Activated B cell treated with CpG ODN at 0.5 μM for 24 hours (primary cell): Measurements from ENCODE around the gene PHACTR2. TPM values are rescaled to one million over a fixed set of nuclear protein-coding genes. Genes with fewer than 3 reads are reported as not detected.
"Not testable (repeated sequence)": the region's sequence is repeated elsewhere in the genome, so short reads cannot be mapped to it uniquely, and the experiment has no call there.

ENCODE experiments used
- ATAC-seq: fragments of 200-7000 bp; cut with Tn5 transposase; one replicate; pipeline ENCODE4 v1.10.0; 2021; ENCODE audit warnings: low read depth, mild to moderate bottlenecking, moderate library complexity
- CTCF ChIA-PET: fragments of 350-600 bp; sonication (Branson Sonifier 250); formaldehyde crosslinking; loops from one replicate; lab custom pipeline; 2021; ENCODE audit warnings: antibody characterized with exemption; lab: Charles Lee
- POLR2A ChIA-PET: fragments of 350-600 bp; sonication (Branson Sonifier 250); formaldehyde crosslinking; loops from one replicate; lab custom pipeline; 2021; ENCODE audit warnings: antibody characterized with exemption; lab: Charles Lee
- DNase-seq: peaks from one replicate; pipeline ENCODE4 v3.0.0; 2022
- H3K27ac Mint-ChIP-seq: one replicate; pipeline ENCODE4 v1.8.0; 2020; ENCODE audit warnings: mixed read lengths
- H3K27me3 Mint-ChIP-seq: one replicate; pipeline ENCODE4 v1.8.0; 2021; ENCODE audit warnings: mixed read lengths
- H3K36me3 Mint-ChIP-seq: one replicate; pipeline ENCODE4 v1.8.0; 2021; ENCODE audit warnings: low read depth, mixed read lengths
- H3K4me1 Mint-ChIP-seq: one replicate; pipeline ENCODE4 v1.8.0; 2021; ENCODE audit warnings: mixed read lengths
- H3K4me3 Mint-ChIP-seq: one replicate; pipeline ENCODE4 v1.8.0; 2020; ENCODE audit warnings: mild to moderate bottlenecking, mixed read lengths
- H3K9me3 Mint-ChIP-seq: one replicate; pipeline ENCODE4 v1.8.0; 2020; ENCODE audit warnings: mixed read lengths
- CTCF ChIP-seq: fragments of 200-600 bp; IDR thresholded peaks from one replicate; pipeline ENCODE4 v1.8.0; 2022; ENCODE audit warnings: antibody characterized with exemption, mild to moderate bottlenecking
- intact Hi-C: fragments of 100-400 bp; cut with micrococcal nuclease; formaldehyde crosslinking; loops from one replicate; pipeline ENCODE4 v1.15.1; 2024
- total RNA-seq: library from RNA; stranded (reverse); gene quantifications from 2 replicates; pipeline ENCODE4 v1.2.3, GENCODE V29; 2022

PHACTR2 gene
- total RNA-seq, 1 donor from 2014 or later: 11.7 TPM

- no peak for TF ChIP-seq CTCF
- intact Hi-C loops: no loop called here
- ChIA-PET POLR2A (no interaction called here), CTCF (no interaction called here)
- Mint-ChIP-seq H3K27me3 (no peaks in the 10 kb centered on the region), H3K4me3 (no peak overlapping the region), H3K9me3 (peaks cover 10% of the 10 kb centered on the region), H3K27ac (no peak overlapping the region), H3K36me3 (peaks cover 95% of the 10 kb centered on the region), H3K4me1 (peaks cover 3% of the 10 kb centered on the region)
- DNase-seq: no peak
- ATAC-seq: no peak
Measured at GRCh38 chr6:143857651-143858050, 179.9 kb downstream of the PHACTR2 start.

DNA sequence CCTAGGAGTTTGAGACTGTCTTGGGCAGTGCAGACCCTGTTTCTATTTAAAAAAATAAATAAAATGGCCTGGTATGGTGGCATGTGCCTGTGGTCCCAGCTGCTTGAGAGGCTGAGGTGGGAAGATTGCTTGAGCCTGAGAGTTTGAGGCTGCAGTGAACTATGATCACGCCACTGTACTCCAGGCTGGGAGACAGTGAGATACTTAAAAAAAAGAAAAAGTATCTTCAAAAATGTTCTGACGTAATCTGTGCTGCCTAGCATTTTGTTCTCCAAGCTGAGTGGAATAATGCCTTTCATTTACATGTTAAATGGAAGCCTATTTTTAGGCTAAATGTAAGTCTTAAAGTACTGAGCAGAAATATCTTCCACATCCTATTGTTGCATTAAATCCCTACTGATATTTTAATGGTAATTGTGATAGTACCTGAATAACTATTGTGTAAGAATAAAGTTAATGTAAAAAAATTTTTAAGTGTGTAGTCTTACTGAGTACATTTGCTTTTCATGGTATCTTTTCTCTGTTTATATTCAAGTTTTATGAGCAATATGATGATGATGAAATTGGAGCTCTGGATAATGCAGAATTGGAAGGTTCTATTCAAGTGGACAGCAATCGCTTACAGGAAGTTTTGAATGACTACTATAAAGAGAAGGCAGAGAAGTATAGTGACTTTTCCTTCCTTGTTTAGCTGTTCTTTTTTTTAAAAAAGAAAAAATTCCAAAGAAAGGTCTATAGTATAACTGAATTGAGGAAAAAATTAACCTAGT is 182.3 kb downstream of the PHACTR2 start:
- no peak for TF ChIP-seq CTCF

DNA sequence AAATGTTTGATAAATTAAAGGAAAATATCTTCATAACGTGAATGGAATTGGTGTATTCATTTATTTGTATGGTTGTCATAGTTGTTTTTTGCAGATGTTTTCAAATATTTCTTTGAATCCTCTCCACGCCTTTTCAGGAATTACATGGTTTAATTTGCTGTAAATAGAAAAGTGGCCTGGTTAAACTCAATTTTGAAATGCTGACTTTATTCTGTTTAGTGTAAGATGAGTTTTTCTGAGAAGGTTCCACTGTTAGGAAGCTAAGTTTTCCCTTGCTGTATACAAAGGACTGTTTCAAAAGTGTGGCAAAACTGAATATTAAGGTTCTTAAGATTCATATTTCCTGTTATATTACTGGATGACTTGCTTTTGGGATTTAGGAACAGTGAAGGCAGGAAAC is 186.0 kb downstream of the PHACTR2 start:
- no peak overlapping the region for H3K27ac Mint-ChIP-seq
- no peak for ATAC-seq
- no peak overlapping the region for H3K4me3 Mint-ChIP-seq
- intact Hi-C loops: no loop called here
- TF ChIP-seq CTCF: no peak
- DNase-seq: no peak
- H3K9me3 Mint-ChIP-seq: peaks cover 14% of the 10 kb centered on the region
- POLR2A ChIA-PET: no interaction called here
- no peaks in the 10 kb centered on the region for H3K27me3 Mint-ChIP-seq
- H3K4me1 Mint-ChIP-seq: no peaks in the 10 kb centered on the region
- CTCF ChIA-PET: no interaction called here
- peaks cover 83% of the 10 kb centered on the region for H3K36me3 Mint-ChIP-seq

More for the DNA sequence above, 182.3 kb downstream of the PHACTR2 start:
- H3K4me3 Mint-ChIP-seq: no peak overlapping the region
- ATAC-seq (no peak), DNase-seq (no peak)
- H3K27ac Mint-ChIP-seq: no peak overlapping the region
- POLR2A ChIA-PET: no interaction called here
- H3K27me3 Mint-ChIP-seq: no peaks in the 10 kb centered on the region
- peaks cover 90% of the 10 kb centered on the region for H3K36me3 Mint-ChIP-seq
- no peaks in the 10 kb centered on the region for H3K4me1 Mint-ChIP-seq
- CTCF ChIA-PET: no interaction called here
- H3K9me3 Mint-ChIP-seq: peaks cover 2% of the 10 kb centered on the region
- intact Hi-C loops: no loop called here

DNA sequence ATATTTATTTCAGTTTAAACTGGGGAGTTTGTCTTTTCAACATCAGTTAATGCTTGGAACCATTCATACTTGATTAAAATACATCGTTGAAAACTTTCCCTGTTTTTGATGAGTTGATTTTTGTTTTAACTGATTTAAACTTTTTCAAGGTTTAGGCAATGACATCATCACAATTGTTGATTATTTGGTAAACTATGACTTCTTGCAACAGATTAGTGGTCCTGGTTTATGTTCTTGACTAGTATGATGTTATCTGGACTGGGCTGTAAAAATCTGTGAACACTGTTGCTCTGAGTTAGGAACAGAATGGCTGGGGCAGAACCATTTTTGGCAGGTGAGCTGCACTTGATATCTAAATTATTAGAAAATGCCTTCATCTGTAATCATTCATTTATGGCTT is 186.5 kb downstream of the PHACTR2 start, which contains the start of gene ZC2HC1B:
ZC2HC1B (plus strand) TSS at position 241 of the 400 bp plus-strand sequence; CDS start at position 307, 66 bp downstream.
- Mint-ChIP-seq H3K4me1 (no peaks in the 10 kb centered on the region), H3K36me3 (peaks cover 81% of the 10 kb centered on the region), H3K27ac (no peak within 1 kb of the TSS), H3K9me3 (peaks cover 14% of the 10 kb centered on the region), H3K4me3 (no peak within 1 kb of the TSS), H3K27me3 (no peaks in the 10 kb centered on the region)
- DNase-seq (no peak), ATAC-seq (no peak)
- ChIA-PET CTCF (no interaction called here), POLR2A (no interaction called here)
- intact Hi-C loops: no loop called here
- TF ChIP-seq CTCF: no peak

GRCh38 chr6:143867236-143867635 is 189.5 kb downstream of the PHACTR2 start:
- ATAC-seq (no peak), DNase-seq (no peak)
- Mint-ChIP-seq H3K4me3 (no peak overlapping the region), H3K27ac (no peak overlapping the region), H3K36me3 (peaks cover 55% of the 10 kb centered on the region), H3K4me1 (no peaks in the 10 kb centered on the region), H3K27me3 (no peaks in the 10 kb centered on the region), H3K9me3 (peaks cover 14% of the 10 kb centered on the region)
- intact Hi-C loops: no loop called here
- ChIA-PET POLR2A (no interaction called here), CTCF (interaction anchor here (0.8 kb wide), 1 partner anchor 146 kb away, joined by 3 read pairs; no protein-coding TSS in a partner anchor)
- TF ChIP-seq CTCF: no peak

GRCh38 chr6:143868808-143869207 is 191.0 kb downstream of the PHACTR2 start:
- H3K27ac Mint-ChIP-seq, H3K4me3 Mint-ChIP-seq, POLR2A ChIA-PET, CTCF ChIA-PET, DNase-seq, H3K4me1 Mint-ChIP-seq, ATAC-seq, intact Hi-C loops, H3K27me3 Mint-ChIP-seq: not testable (repeated sequence)
- peaks cover 43% of the 10 kb centered on the region for H3K36me3 Mint-ChIP-seq
- peaks cover 17% of the 10 kb centered on the region for H3K9me3 Mint-ChIP-seq

DNA sequence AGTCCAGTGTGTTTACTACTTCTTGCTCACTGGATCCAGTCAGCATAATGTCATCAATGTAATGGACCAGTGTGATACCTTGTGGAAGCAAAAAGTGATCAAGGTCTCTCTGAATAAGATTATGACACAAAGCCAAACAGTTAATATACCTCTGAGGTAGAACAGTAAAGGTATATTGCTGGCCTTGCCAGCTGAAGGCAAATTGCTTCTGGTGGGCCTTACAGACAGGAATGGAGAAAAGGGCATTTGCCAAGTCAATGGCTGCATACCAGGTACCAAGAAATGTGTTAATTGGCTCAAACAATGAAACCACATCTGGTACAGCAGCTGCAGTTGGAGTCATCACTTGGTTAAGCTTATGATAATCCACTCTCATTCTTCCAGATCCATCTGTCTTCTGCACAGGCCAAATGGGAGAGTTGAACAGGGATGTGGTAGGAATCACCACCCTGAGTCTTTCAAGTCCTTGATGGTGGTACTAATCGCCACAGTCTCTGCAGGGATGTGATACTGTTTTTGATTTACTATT is 193.5 kb downstream of the PHACTR2 start:
- CTCF ChIA-PET, H3K4me3 Mint-ChIP-seq, ATAC-seq, DNase-seq, H3K27ac Mint-ChIP-seq, H3K27me3 Mint-ChIP-seq, intact Hi-C loops: not testable (repeated sequence)
- Mint-ChIP-seq H3K4me1 (peaks cover 16% of the 10 kb centered on the region), H3K36me3 (peaks cover 26% of the 10 kb centered on the region), H3K9me3 (peaks cover 31% of the 10 kb centered on the region)
- POLR2A ChIA-PET: interaction anchor here (1.2 kb wide), 1 partner anchor 28 kb away, joined by 3 read pairs; the partner anchor contains the start of gene LTV1
